Thyroid gland (tissue), 4 donors: ENCODE data around the gene KIRREL3.

ENCODE experiments used
- CTCF ChIP-seq, 6 experiments: fragments of 200-600 bp in 3 of 6; fragments of 450-650 bp in 3 of 6; sonication (generic) in 3 of 6; IDR thresholded peaks; one replicate each; pipeline ENCODE4 v1.5.1; 2016 to 2019; ENCODE audit warnings: antibody characterized with exemption in 6 of 6, mild to moderate bottlenecking in 2 of 6, inconsistent platforms in 1 of 6, moderate library complexity in 1 of 6
- POLR2A ChIP-seq, 2 donors: fragments of 450-650 bp; IDR thresholded peaks; one replicate each; pipeline ENCODE4 v1.6.1; 2017; ENCODE audit warnings: antibody characterized with exemption in 2 of 2, mild to moderate bottlenecking in 2 of 2, moderate library complexity in 1 of 2

DNA sequence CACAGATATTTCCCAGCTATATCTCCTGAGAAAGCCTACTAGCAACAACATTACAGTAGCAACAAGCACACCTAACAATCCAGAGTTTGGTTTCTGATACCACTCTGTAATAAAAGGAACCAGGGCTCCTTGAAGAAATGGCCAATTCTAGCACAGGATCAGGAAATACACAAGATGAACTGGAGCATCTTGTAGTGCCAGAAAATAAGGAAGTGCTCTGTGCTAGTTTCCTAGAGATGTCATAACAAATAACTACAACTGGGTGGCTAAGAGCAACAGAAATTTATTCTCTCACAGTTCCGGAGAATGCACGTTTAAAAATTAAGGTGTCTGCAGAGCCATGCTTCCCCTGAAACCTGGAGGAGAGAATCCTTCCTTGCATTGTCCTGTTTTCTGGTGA is 217.8 kb downstream of the KIRREL3 start:
- TF ChIP-seq POLR2A (IDR thresholded peaks at IDR 0.05): no peak
- TF ChIP-seq CTCF (IDR thresholded peaks at IDR 0.05): no peak
